ENCODE measurements around the gene B4GALNT3. TPM values are rescaled to one million over a fixed set of nuclear protein-coding genes. Genes with fewer than 3 reads are reported as not detected.

The B4GALNT3 gene
- 10.5 and 14.4 TPM in 2 replicates for total RNA-seq

GRCh38 chr12:459430-460258, at the start of gene B4GALNT3:
TSS of gene B4GALNT3 (plus strand) at chr12:459939. CDS start at chr12:460377, 438 bp downstream.

Other genes with a start within 250 kb of the B4GALNT3 start
- gene SLC6A12, start 245.8 kb upstream of the B4GALNT3 start, total RNA-seq, result not detected in 2 replicates
- not detected in 2 replicates for gene SLC6A13, start 197.1 kb upstream of the B4GALNT3 start, total RNA-seq
- 16.9 and 29.9 TPM in 2 replicates for gene KDM5A, start 70.6 kb upstream of the B4GALNT3 start, total RNA-seq
- 6.2 and 13.0 TPM in 2 replicates for gene CCDC77, start 58.3 kb upstream of the B4GALNT3 start, total RNA-seq
- gene NINJ2, start 203.5 kb downstream of the B4GALNT3 start, total RNA-seq, result not detected in 2 replicates

Measured in hair follicular keratinocyte (primary cell).